ENCODE data around the gene PSTPIP1. TPM values are rescaled to one million over a fixed set of nuclear protein-coding genes. Genes with fewer than 3 reads are reported as not detected.

The PSTPIP1 gene
- polyA plus RNA-seq, 6 donors from 2014 or later: 15.6 to 34.1 (median 24.1) TPM

DNA sequence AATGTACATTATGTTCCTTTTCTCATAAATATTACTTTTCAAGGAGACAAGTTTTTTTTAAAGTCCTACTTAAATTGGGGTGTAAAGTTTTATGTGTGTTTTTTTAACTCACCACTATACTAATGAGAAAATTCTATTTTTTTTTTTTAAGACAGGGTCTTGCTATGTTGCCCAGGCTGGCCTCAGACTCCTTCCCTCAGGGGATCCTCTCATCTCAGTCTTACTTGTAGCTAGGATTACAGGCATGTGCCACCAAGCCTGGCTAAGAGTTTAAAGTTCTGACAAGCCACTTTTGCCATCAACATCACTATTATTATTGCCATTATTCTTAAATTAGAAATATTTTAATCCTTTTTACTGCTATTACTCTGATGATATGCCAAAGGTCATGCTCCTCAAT, 68.3 kb downstream of the PSTPIP1 start:
- no peaks in the 10 kb centered on the region for H3K27me3 Mint-ChIP-seq

DNA sequence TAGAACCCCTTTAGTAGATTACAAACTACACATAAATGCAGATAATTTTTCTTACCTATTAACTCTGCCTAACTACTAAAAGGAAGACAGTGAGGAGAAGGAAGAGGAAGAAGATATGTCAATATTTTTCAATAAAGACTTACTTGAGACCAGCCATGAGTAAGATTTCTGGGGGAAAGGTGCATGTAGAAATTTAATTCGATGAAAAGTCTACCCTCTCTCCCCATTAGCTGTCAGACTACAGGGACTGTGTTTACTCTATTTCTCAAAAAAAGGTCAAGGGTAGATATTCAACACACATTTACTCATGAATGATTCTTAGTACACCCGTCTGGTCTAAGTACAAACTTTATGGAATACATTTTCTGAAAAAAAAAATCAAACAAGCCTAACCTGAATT, 69.1 kb downstream of the PSTPIP1 start:
- H3K9me3 Mint-ChIP-seq: no peaks in the 10 kb centered on the region
- no peak for DNase-seq
- peak overlapping the region in 5 of 8 donors; percentile 37 to 82 (median 47) for H3K4me3 Mint-ChIP-seq
- peaks cover 69 to 93% (median 75%) of the 10 kb centered on the region in 3 donors for H3K4me1 Mint-ChIP-seq
- peaks cover 0 to 8% of the 10 kb centered on the region in 2 donors for H3K36me3 Mint-ChIP-seq
- H3K27me3 Mint-ChIP-seq: no peaks in the 10 kb centered on the region
- no peak for ATAC-seq (ENCODE audit: low read depth in 2 of 2)
- H3K27ac Mint-ChIP-seq: peak overlapping the region in 5 of 6 donors; percentile 65 to 90 (median 83)

More for the DNA sequence above, 68.3 kb downstream of the PSTPIP1 start:
- ATAC-seq (ENCODE audit: low read depth in 2 of 2) (no peak), DNase-seq (no peak)
- H3K4me3 Mint-ChIP-seq: peak overlapping the region in 2 of 8 donors; percentile 2 to 30
- peak overlapping the region in 2 of 6 donors; percentile 69 to 84 for H3K27ac Mint-ChIP-seq
- peaks cover 70 to 90% (median 73%) of the 10 kb centered on the region in 3 donors for H3K4me1 Mint-ChIP-seq
- H3K9me3 Mint-ChIP-seq: no peaks in the 10 kb centered on the region
- peaks cover 0 to 8% of the 10 kb centered on the region in 2 donors for H3K36me3 Mint-ChIP-seq

DNA sequence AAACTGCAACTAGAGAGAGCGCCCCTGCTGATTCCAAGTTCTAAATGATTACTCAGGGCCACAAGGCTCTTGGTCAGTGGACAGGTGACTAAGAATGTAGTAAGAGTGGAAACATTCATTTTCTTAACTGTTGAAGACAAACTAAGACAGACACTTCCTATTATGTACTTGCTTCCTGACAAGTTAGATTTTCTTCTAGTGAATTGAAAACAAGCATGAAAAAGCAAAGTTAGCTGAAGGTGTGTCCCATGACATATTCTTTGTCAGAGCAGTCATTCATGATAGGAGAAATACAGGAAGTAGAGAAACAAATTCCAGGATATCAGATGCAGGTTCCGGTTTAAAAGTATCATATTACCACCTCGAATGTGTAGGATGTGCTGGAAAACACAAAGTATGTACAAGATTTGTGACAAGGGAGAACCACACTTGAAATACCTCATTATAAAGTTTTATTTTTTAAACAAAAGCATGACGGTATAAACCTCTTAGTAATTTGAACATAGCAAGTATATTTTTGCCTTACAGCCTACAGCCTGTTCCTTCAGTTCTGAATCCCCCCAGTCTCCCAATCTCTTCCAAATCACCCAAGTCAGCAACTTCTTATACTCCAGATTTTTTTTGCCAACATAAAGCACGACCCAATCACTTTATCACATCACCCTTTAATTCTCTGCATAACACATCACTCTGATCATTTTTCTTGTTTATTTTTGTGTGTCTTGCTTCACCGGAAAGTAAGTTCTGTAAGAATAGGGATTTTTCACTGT, 69.8 kb downstream of the PSTPIP1 start:
- peak overlapping the region in 7 of 8 donors; percentile 0 to 71 (median 43) for H3K4me3 Mint-ChIP-seq
- ATAC-seq (ENCODE audit: low read depth in 2 of 2) (no peak), DNase-seq (no peak)
- H3K27ac Mint-ChIP-seq: peak overlapping the region; percentile 1 to 91 (median 67)
- peaks cover 0 to 8% of the 10 kb centered on the region in 2 donors for H3K36me3 Mint-ChIP-seq
- no peaks in the 10 kb centered on the region for H3K27me3 Mint-ChIP-seq
- peaks cover 71 to 95% (median 75%) of the 10 kb centered on the region in 3 donors for H3K4me1 Mint-ChIP-seq
- no peaks in the 10 kb centered on the region for H3K9me3 Mint-ChIP-seq

DNA sequence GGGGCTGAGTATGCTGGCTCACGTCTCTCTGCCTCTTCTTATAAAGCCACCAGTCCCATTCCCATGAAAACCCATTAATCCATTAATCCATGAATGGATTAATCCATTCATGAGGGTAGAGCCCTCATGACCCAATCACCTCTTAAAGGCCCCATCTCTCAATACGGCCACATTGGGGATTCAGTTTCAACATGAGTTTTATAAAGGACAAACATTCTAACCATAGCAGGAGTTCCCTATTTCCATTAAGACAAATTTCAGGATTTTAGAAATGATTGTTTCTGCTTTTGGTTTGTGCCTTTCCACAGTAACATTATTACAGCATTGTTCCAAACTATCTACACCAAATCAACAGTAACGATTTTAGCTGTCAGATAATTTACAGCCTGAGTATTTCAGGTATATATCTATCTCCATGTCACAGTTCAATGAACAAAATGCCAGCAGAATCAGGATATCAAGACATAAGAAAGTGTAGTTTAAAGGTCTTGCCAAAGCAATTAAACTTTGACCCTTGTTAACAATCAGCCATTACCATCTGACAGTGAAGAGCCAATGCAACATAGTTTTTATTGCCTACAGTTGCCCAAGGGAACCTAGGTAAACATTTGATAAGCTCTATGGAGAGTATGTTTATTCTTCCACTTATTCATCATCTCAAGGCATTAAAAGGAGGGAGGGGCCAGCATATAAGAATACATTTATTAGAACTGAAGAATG, 72.2 kb downstream of the PSTPIP1 start:
- no peak for ATAC-seq (ENCODE audit: low read depth in 2 of 2)
- H3K4me3 Mint-ChIP-seq: peak overlapping the region; percentile 70 to 93 (median 80)

DNA sequence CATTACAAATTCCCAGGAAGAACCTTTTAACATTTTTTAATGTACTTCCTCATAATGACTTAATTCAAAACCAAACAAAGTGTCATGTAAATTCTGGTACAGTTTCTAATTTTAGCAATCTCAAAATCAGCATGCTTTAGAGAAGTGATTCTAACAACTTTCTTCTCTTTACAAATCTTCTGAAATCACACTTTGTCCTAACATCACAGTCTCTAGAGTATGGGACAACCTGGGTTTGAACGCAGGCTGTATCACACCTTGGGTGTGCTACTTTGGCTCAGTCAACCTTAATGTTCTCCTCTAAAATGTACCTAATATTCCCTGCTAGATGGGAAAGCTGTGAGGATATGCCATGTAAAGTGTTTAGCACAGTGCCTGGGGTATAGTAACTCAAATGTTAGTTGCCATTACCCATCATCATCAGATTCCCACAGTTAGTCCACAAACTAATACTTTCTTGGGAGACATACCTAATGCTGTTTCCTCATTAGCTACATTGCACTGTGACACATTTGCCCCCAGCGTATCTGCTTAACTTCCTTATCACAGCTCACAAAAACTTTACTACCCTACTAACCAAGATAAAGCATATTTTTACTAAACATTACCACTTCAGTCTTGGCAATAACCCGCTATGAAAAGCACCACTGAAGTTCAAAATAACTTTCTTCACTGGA, 72.9 kb downstream of the PSTPIP1 start:
- H3K9me3 Mint-ChIP-seq: no peaks in the 10 kb centered on the region
- DNase-seq (peak; percentile 55), ATAC-seq (ENCODE audit: low read depth in 2 of 2) (peak; percentile 22 to 26)
- peaks cover 0 to 8% of the 10 kb centered on the region in 2 donors for H3K36me3 Mint-ChIP-seq
- peak overlapping the region; percentile 70 to 93 (median 80) for H3K4me3 Mint-ChIP-seq
- H3K27ac Mint-ChIP-seq: peak overlapping the region; percentile 87 to 95 (median 90)
- no peaks in the 10 kb centered on the region for H3K27me3 Mint-ChIP-seq
- H3K4me1 Mint-ChIP-seq: peaks cover 61 to 81% (median 74%) of the 10 kb centered on the region in 3 donors

More for the DNA sequence above, 72.2 kb downstream of the PSTPIP1 start:
- Mint-ChIP-seq H3K4me1 (peaks cover 62 to 85% (median 72%) of the 10 kb centered on the region in 3 donors), H3K36me3 (peaks cover 0 to 8% of the 10 kb centered on the region in 2 donors), H3K27me3 (no peaks in the 10 kb centered on the region), H3K9me3 (no peaks in the 10 kb centered on the region), H3K27ac (peak overlapping the region; percentile 87 to 95 (median 90))
- DNase-seq: no peak

DNA sequence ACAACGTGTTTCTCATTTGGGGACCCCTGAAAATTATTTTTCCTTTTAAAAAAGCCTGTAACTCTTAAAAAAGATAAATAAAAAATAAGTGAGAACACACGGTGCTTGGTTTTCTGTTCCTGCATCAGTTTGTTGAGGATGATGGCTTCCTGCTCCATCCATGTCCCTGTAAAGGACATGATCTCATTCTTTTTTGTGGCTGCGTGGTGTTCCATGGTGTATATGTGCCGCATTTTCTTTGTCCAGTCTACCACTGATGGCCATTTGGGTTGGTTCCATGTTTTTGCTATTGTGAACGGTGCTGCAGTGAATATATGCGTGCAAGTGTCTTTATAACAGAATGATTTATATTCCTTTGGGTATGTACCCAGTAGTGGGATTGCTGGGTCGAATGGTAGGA, 73.7 kb downstream of the PSTPIP1 start:
- H3K4me1 Mint-ChIP-seq: peaks cover 53 to 80% (median 74%) of the 10 kb centered on the region in 3 donors
- no peaks in the 10 kb centered on the region for H3K9me3 Mint-ChIP-seq
- ATAC-seq (ENCODE audit: low read depth in 2 of 2) (no peak), DNase-seq (no peak)
- peak overlapping the region; percentile 28 to 89 (median 56) for H3K27ac Mint-ChIP-seq
- H3K4me3 Mint-ChIP-seq: peak overlapping the region; percentile 31 to 99 (median 88)
- H3K36me3 Mint-ChIP-seq: peaks cover 0 to 8% of the 10 kb centered on the region in 2 donors
- no peaks in the 10 kb centered on the region for H3K27me3 Mint-ChIP-seq

DNA sequence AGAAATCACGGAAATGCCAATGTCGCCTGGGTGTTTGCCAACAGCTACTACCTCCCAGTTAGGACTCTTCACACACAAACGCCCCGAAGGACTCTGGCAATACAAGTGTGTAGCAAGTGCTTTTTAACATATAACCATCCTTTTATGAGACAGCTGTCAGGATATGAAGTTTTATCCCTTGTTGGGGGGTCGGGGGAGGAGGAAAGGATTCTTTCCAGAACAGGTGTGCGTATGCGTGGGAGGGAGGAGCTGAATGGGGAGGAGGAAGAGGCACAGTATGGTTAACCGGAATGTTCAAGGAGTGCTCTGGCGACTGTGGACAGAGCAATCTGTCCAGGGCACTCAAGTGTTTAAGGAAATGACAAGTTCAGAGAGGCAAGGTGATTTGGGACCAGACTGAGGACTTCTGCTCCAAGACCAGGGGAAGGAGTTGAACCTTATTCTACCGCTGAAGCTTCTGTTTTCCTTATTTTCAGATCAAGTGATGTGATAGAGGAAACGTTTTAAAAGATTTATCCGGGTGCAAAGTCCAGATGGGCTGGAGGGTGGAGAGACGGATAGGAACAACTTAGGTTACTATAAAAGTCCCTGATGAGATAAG, 74.7 kb downstream of the PSTPIP1 start:
- ATAC-seq (ENCODE audit: low read depth in 2 of 2): no peak
- Mint-ChIP-seq H3K4me3 (peak overlapping the region; percentile 83 to 99 (median 93)), H3K27me3 (no peaks in the 10 kb centered on the region), H3K9me3 (no peaks in the 10 kb centered on the region), H3K36me3 (peaks cover 0 to 8% of the 10 kb centered on the region in 2 donors), H3K27ac (peak overlapping the region; percentile 79 to 98 (median 86)), H3K4me1 (peaks cover 45 to 71% (median 64%) of the 10 kb centered on the region in 3 donors)
- DNase-seq: no peak

DNA sequence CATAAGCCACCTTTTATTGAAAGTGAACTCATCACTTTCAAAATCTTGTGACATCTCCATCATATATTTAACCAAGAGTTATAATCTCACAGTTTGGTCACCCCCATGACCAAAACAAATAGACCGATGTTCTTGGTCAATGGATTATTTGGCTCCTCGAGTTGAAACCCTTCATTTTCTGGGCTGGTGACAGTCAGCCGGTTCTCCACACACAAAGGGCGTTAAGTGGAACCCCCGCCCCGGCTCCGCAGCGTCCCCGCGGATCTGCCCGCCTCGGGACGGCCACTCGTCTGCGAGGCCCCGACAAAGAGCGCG, 75.2 kb downstream of the PSTPIP1 start:
- Mint-ChIP-seq H3K9me3 (no peaks in the 10 kb centered on the region), H3K36me3 (peaks cover 0 to 8% of the 10 kb centered on the region in 2 donors), H3K27me3 (no peaks in the 10 kb centered on the region), H3K27ac (peak overlapping the region in 5 of 6 donors; percentile 79 to 98 (median 88)), H3K4me3 (peak overlapping the region; percentile 83 to 99 (median 93)), H3K4me1 (peaks cover 40 to 66% (median 58%) of the 10 kb centered on the region in 3 donors)
- ATAC-seq (ENCODE audit: low read depth in 2 of 2): no peak
- DNase-seq: no peak

DNA sequence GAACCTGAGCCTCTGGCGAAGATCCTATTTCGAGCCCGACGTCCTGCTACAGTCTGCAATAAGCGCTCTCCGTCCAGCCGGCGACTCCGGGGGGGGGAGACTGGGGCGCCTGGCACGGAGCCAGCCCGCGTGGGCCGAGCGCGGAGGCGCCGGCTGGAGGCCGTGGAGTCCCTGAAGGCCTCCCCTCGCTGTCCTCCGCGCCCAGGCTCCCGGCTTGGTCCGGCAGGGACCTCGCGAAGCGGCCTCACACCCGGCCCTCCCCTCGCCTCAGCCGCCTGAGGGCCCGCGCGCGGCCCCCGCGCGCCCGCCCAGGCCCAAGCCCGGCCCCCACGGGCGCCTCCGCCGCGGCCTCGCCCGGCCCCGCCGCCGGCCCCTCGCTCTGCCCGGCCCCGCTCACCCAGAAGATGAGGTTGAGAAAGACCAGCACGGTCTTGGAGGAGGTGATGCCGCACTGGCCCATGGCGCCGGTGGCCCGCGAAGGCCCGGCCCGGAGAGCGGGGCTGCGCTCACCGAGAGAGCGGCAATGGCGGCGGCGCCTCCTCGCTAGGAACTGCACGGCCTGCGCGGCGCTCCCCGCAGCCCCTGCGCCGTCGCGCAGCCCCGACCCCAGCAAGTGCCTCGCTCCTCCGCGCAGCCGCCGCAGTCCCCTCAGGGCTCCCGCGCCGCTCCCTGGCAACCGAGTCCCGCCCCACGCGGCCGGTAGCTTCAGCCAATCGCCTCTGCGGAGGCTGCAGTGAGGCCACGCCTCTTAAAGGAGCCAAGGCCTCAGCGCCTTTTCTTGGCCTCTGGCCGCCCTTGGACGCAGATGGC, 75.8 kb downstream of the PSTPIP1 start, which contains the start of gene TSPAN3:
Gene TSPAN3, minus strand, starts transcription at position 615 of the 810 bp plus-strand sequence. Its CDS starts 155 bp downstream, at position 460.
- Mint-ChIP-seq H3K4me3 (peak within 1 kb of the TSS; percentile 83 to 99 (median 93)), H3K27ac (peak within 1 kb of the TSS; percentile 84 to 98 (median 93)), H3K36me3 (peaks cover 0 to 8% of the 10 kb centered on the region in 2 donors), H3K4me1 (peaks cover 39 to 61% (median 54%) of the 10 kb centered on the region in 3 donors), H3K27me3 (no peaks in the 10 kb centered on the region), H3K9me3 (no peaks in the 10 kb centered on the region)
- peak; percentile 95 for DNase-seq
- ATAC-seq (ENCODE audit: low read depth in 2 of 2): peak; percentile 92 to 94

DNA sequence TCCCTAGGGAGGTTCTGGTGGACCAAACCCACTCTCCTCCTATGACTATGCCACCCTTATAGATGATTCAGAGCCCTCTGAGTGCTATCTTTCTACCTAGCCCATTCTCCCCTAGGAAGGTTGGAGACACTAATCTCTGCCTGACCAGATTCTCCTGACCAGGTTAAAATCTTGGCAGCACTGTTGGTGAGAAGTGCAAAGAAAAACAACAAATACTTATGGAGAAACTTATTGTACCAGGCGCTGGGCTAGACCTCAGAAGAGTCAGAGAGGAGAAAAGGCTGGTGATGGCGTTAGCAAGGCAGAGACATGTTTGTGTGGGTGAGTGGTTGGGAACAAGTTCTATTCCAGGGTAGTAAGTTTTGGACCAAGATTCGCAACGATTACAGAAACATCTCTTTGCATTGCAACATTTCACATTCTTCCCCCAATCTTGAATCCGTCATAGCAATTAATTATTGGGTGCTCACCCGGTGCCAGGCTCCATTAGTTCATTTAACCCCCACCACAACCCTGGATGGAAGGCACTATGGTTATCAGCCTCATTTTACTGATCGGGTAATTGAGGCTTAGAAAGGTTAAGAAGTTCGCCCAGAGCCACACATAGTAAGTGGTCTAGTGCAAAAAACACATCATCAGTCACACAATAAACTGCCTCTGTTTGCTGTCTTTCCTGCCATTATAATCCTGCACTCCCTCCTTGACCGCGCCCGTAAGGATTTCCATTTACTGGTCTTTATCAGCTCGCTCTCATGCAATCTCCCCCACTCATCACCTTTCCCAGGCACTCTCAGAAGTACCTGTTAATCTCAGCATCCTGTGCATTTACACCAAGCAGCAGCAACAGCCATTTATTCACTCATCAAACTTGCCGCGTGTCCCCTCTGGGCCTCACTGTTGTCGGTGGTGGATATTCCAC, 76.6 kb downstream of the PSTPIP1 start:
- Mint-ChIP-seq H3K27me3 (no peaks in the 10 kb centered on the region), H3K4me3 (peak overlapping the region; percentile 78 to 99 (median 88)), H3K27ac (peak overlapping the region; percentile 82 to 95 (median 86)), H3K4me1 (peaks cover 36 to 60% (median 47%) of the 10 kb centered on the region in 3 donors), H3K36me3 (peaks cover 0 to 7% of the 10 kb centered on the region in 2 donors), H3K9me3 (no peaks in the 10 kb centered on the region)
- ATAC-seq (ENCODE audit: low read depth in 2 of 2) (no peak), DNase-seq (no peak)

DNA sequence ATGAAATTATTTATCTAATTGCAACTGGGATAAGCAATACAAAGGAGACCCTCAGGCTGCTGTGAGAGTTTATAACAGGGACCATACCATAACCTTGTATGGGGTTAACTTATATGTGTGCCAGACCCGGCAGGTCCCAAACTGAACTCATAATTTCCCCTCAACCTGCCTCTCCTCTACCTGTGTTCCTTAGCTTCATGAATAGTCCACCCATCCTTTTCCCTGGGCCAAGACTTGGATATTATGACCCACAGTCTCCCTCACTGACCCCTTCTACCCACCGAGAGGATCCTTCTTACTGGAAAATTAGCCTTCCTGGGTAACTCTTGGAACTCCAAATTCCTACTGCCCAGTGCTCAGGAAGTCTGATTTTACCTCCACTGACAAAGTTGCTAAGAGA, 79.4 kb downstream of the PSTPIP1 start:
- peak overlapping the region in 1 of 8 donors; percentile 99 for H3K4me3 Mint-ChIP-seq
- H3K4me1 Mint-ChIP-seq: peaks cover 13 to 34% (median 19%) of the 10 kb centered on the region in 3 donors
- no peak for DNase-seq
- H3K27me3 Mint-ChIP-seq: no peaks in the 10 kb centered on the region
- H3K36me3 Mint-ChIP-seq: no peaks in the 10 kb centered on the region
- peak overlapping the region in 2 of 6 donors; percentile 21 to 33 for H3K27ac Mint-ChIP-seq
- H3K9me3 Mint-ChIP-seq: no peaks in the 10 kb centered on the region
- no peak for ATAC-seq (ENCODE audit: low read depth in 2 of 2)
